GM12891 (cell line): ENCODE results near the gene CDKN2D.

Experiments used
- PAX5 ChIP-seq: IDR thresholded peaks from 2 replicates; pipeline ENCODE4 v1.6.1; 2011; ENCODE audit warnings: low read length, moderate library complexity, mild to moderate bottlenecking; ENCODE audit not compliant: insufficient read depth, severe bottlenecking
- POLR2A ChIP-seq: IDR thresholded peaks from 2 replicates; pipeline ENCODE4 v1.6.1; 2011; ENCODE audit warnings: low read depth, low read length, control low read depth
- POLR2AphosphoS5 ChIP-seq: IDR thresholded peaks from 2 replicates; pipeline ENCODE4 v1.6.1; 2011; ENCODE audit warnings: low read depth, low read length, control low read depth
- TAF1 ChIP-seq: IDR thresholded peaks from 2 replicates; pipeline ENCODE4 v1.6.1; 2011; ENCODE audit warnings: low read depth, low read length, control low read depth

- TF ChIP-seq TAF1 (no peak), POLR2A (no peak), POLR2AphosphoS5 (no peak), PAX5 (no peak)
These were observed 46.7 kb upstream of the CDKN2D start for GRCh38 chr19:10615429-10616023.
